ENCODE data around the gene AOC3. TPM values are rescaled to one million over a fixed set of nuclear protein-coding genes. Genes with fewer than 3 reads are reported as not detected.
A peak's percentile ranks its signal among the peaks of the same experiment; 100 is the strongest.
"Not testable (repeated sequence)": the region's sequence is repeated elsewhere in the genome, so short reads cannot be mapped to it uniquely, and the experiment has no call there.

AOC3 gene
- polyA plus RNA-seq, 1 donor, result 14.8 TPM

GRCh38 chr17:42867694-42868261 is 16.8 kb downstream of the AOC3 start:
- H3K4me3 ChIP-seq (ENCODE audit: low read length); DNase-seq; H3K36me3 ChIP-seq (ENCODE audit: control insufficient read depth, insufficient read depth, low read length); H3K9me3 ChIP-seq (ENCODE audit: control insufficient read depth, low read depth, low read length); H3K27ac ChIP-seq (ENCODE audit: low read length); H3K27me3 ChIP-seq (ENCODE audit: control insufficient read depth, insufficient read depth, low read length): not testable (repeated sequence)
- peaks cover 24% of the 10 kb centered on the region for H3K4me1 ChIP-seq (ENCODE audit: control insufficient read depth, insufficient read depth, low read length)
- WGBS (ENCODE audit: insufficient coverage, low lambda C conversion rate), result no CpG with 5 or more reads among the region's 21 CpGs

GRCh38 chr17:42868338-42868737 is 17.3 kb downstream of the AOC3 start:
- Histone ChIP-seq H3K36me3 (ENCODE audit: control insufficient read depth, insufficient read depth, low read length) (no peaks in the 10 kb centered on the region), H3K4me3 (ENCODE audit: low read length) (no peak overlapping the region), H3K27me3 (ENCODE audit: control insufficient read depth, insufficient read depth, low read length) (no peaks in the 10 kb centered on the region), H3K9me3 (ENCODE audit: control insufficient read depth, low read depth, low read length) (peaks cover 8% of the 10 kb centered on the region), H3K27ac (ENCODE audit: low read length) (no peak overlapping the region), H3K4me1 (ENCODE audit: control insufficient read depth, insufficient read depth, low read length) (peaks cover 24% of the 10 kb centered on the region)
- no CpG with 5 or more reads among the region's 12 CpGs for WGBS (ENCODE audit: insufficient coverage, low lambda C conversion rate)
- no peak for DNase-seq

- Histone ChIP-seq H3K4me1 (ENCODE audit: control insufficient read depth, insufficient read depth, low read length) (peaks cover 19% of the 10 kb centered on the region), H3K4me3 (ENCODE audit: low read length) (no peak overlapping the region), H3K9me3 (ENCODE audit: control insufficient read depth, low read depth, low read length) (peaks cover 8% of the 10 kb centered on the region), H3K27me3 (ENCODE audit: control insufficient read depth, insufficient read depth, low read length) (no peaks in the 10 kb centered on the region), H3K27ac (ENCODE audit: low read length) (peak overlapping the region; percentile 52), H3K36me3 (ENCODE audit: control insufficient read depth, insufficient read depth, low read length) (no peaks in the 10 kb centered on the region)
- no peak for DNase-seq
- WGBS (ENCODE audit: insufficient coverage, low lambda C conversion rate), result no CpG with 5 or more reads among the region's 4 CpGs
Measured at GRCh38 chr17:42871647-42872046, 20.6 kb downstream of the AOC3 start.

GRCh38 chr17:42872251-42872965 is 21.4 kb downstream of the AOC3 start:
- Histone ChIP-seq H3K27me3 (ENCODE audit: control insufficient read depth, insufficient read depth, low read length) (no peaks in the 10 kb centered on the region), H3K9me3 (ENCODE audit: control insufficient read depth, low read depth, low read length) (peaks cover 8% of the 10 kb centered on the region), H3K4me3 (ENCODE audit: low read length) (no peak overlapping the region), H3K27ac (ENCODE audit: low read length) (peak overlapping the region; percentile 52), H3K36me3 (ENCODE audit: control insufficient read depth, insufficient read depth, low read length) (no peaks in the 10 kb centered on the region), H3K4me1 (ENCODE audit: control insufficient read depth, insufficient read depth, low read length) (peaks cover 16% of the 10 kb centered on the region)
- WGBS (ENCODE audit: insufficient coverage, low lambda C conversion rate), result no CpG with 5 or more reads among the region's 13 CpGs
- peak; percentile 59 to 71 for DNase-seq

- Histone ChIP-seq H3K4me3 (ENCODE audit: low read length) (no peak overlapping the region), H3K27ac (ENCODE audit: low read length) (no peak overlapping the region), H3K27me3 (ENCODE audit: control insufficient read depth, insufficient read depth, low read length) (no peaks in the 10 kb centered on the region), H3K36me3 (ENCODE audit: control insufficient read depth, insufficient read depth, low read length) (no peaks in the 10 kb centered on the region), H3K4me1 (ENCODE audit: control insufficient read depth, insufficient read depth, low read length) (peaks cover 24% of the 10 kb centered on the region), H3K9me3 (ENCODE audit: control insufficient read depth, low read depth, low read length) (peaks cover 8% of the 10 kb centered on the region)
- no CpG with 5 or more reads among the region's 6 CpGs for WGBS (ENCODE audit: insufficient coverage, low lambda C conversion rate)
- DNase-seq, result no peak
Measured at GRCh38 chr17:42873315-42873714, 22.3 kb downstream of the AOC3 start.

- not testable (repeated sequence) for DNase-seq
- no CpG with 5 or more reads among the region's 12 CpGs for WGBS (ENCODE audit: insufficient coverage, low lambda C conversion rate)
Measured at GRCh38 chr17:42873932-42874695, 23.1 kb downstream of the AOC3 start.

GRCh38 chr17:42877037-42877436 is 26.0 kb downstream of the AOC3 start:
- Histone ChIP-seq H3K4me3 (ENCODE audit: low read length) (no peak overlapping the region), H3K27me3 (ENCODE audit: control insufficient read depth, insufficient read depth, low read length) (no peaks in the 10 kb centered on the region), H3K27ac (ENCODE audit: low read length) (no peak overlapping the region), H3K36me3 (ENCODE audit: control insufficient read depth, insufficient read depth, low read length) (no peaks in the 10 kb centered on the region), H3K9me3 (ENCODE audit: control insufficient read depth, low read depth, low read length) (no peaks in the 10 kb centered on the region), H3K4me1 (ENCODE audit: control insufficient read depth, insufficient read depth, low read length) (peaks cover 25% of the 10 kb centered on the region)
- DNase-seq, result no peak
- no CpG with 5 or more reads among the region's 10 CpGs for WGBS (ENCODE audit: insufficient coverage, low lambda C conversion rate)

More at GRCh38 chr17:42873932-42874695, 23.1 kb downstream of the AOC3 start:
- peaks cover 30% of the 10 kb centered on the region for H3K4me1 ChIP-seq (ENCODE audit: control insufficient read depth, insufficient read depth, low read length)
- not testable (repeated sequence) for H3K36me3 ChIP-seq (ENCODE audit: control insufficient read depth, insufficient read depth, low read length); H3K4me3 ChIP-seq (ENCODE audit: low read length); H3K27ac ChIP-seq (ENCODE audit: low read length); H3K27me3 ChIP-seq (ENCODE audit: control insufficient read depth, insufficient read depth, low read length); H3K9me3 ChIP-seq (ENCODE audit: control insufficient read depth, low read depth, low read length)

DNA sequence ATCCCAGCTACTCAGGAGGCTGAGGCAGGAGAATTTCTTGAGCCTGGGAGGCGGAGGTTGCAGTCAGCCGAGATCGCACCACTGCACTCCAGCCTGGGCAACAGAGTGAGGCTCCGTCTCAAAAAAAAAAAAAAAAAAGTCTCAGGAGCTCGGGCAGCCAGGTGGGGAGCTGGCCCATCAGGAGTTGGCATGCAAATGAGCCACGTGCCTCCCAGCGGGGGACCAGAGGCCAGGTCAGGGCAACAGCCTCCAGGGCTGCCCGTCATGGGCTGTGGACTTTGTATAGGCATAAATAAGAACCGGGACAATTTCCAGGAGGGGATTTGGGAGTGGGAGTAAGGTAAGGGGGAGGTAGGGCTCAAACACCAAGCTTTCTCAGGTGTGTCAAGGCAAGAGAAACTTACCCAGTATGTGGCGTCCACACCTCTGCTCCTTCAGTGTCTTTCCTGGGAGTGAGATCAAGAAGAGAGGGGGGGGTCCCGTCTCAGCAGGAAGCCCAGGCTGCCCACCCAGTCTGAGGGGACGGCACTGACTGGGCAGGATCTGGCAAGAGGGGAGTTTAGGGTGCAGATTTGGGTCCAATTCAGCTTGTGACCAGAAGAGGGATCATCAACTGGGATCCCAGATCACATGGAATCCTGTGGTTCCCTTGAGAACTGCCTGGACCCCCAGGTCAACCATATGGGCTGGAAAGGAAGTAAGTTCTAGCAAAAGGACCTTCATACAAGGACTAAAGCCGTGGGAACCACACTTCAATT is 27.3 kb downstream of the AOC3 start:
- no peak overlapping the region for H3K4me3 ChIP-seq (ENCODE audit: low read length)

DNA sequence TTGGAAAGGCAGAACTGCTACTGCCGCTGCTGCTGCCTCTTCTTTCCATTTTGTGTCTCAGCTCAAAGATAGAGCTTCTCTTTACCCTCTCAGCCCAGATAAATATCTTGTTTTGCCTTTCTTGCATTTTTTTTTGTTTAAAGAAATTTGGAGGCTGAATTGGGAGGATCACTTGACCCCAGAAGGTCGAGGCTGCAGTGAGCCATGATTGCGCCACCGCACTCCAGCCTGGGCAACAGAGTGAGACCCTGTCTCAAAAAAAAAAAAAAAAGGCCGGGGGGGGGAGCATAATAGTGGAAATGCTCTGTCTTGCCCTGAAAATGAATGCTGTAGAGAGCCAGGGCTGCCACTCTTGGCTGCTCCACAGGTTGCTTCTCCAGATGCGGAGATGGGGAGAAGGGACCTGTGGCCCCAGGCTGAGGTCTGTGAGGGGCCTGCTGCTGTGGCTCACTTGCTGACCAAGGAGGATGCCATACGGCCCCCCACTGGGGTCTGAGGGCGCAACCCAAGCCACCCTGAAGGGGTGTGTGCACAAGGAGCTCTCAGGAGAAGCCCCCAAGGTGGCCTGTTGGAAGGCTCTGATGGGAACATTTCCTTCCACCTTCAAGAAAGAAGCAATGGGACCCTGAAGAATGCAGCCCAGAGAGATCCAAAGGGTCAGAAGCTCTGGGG is 28.1 kb downstream of the AOC3 start:
- Histone ChIP-seq H3K27me3 (ENCODE audit: control insufficient read depth, insufficient read depth, low read length) (no peaks in the 10 kb centered on the region), H3K4me3 (ENCODE audit: low read length) (no peak overlapping the region), H3K27ac (ENCODE audit: low read length) (no peak overlapping the region), H3K36me3 (ENCODE audit: control insufficient read depth, insufficient read depth, low read length) (no peaks in the 10 kb centered on the region), H3K9me3 (ENCODE audit: control insufficient read depth, low read depth, low read length) (no peaks in the 10 kb centered on the region), H3K4me1 (ENCODE audit: control insufficient read depth, insufficient read depth, low read length) (peaks cover 19% of the 10 kb centered on the region)
- DNase-seq, result no peak
- no CpG with 5 or more reads among the region's 8 CpGs for WGBS (ENCODE audit: insufficient coverage, low lambda C conversion rate)

More for the DNA sequence above, 27.3 kb downstream of the AOC3 start:
- no CpG with 5 or more reads among the region's 13 CpGs for WGBS (ENCODE audit: insufficient coverage, low lambda C conversion rate)
- DNase-seq, result peak; percentile 74 to 85
- Histone ChIP-seq H3K36me3 (ENCODE audit: control insufficient read depth, insufficient read depth, low read length) (no peaks in the 10 kb centered on the region), H3K9me3 (ENCODE audit: control insufficient read depth, low read depth, low read length) (no peaks in the 10 kb centered on the region), H3K27me3 (ENCODE audit: control insufficient read depth, insufficient read depth, low read length) (no peaks in the 10 kb centered on the region), H3K4me1 (ENCODE audit: control insufficient read depth, insufficient read depth, low read length) (peaks cover 19% of the 10 kb centered on the region), H3K27ac (ENCODE audit: low read length) (peak overlapping the region; percentile 50)

DNA sequence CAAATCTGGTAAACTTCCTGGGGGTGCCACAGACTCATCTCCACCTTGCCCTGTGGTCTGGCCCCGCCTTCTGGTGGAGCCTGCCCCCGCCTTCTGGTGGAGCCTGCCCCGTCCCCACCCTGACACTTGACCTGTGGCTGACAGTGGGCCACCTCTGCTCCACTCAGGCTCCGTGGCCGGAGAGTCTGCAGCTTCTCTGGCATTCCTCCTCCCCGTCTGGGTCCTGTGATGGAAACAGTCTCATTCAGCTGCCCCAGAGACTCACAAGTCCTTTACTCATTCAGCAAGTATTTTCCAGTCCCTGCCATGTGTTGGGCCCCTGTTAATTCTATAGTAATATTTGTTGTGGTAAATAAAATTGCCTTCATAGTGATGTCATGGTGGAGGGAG is 28.6 kb downstream of the AOC3 start:
- no peak overlapping the region for H3K27ac ChIP-seq (ENCODE audit: low read length)
- DNase-seq, result no peak
- H3K9me3 ChIP-seq (ENCODE audit: control insufficient read depth, low read depth, low read length), result no peaks in the 10 kb centered on the region
- H3K36me3 ChIP-seq (ENCODE audit: control insufficient read depth, insufficient read depth, low read length), result no peaks in the 10 kb centered on the region
- H3K4me3 ChIP-seq (ENCODE audit: low read length), result no peak overlapping the region
- H3K27me3 ChIP-seq (ENCODE audit: control insufficient read depth, insufficient read depth, low read length), result no peaks in the 10 kb centered on the region
- WGBS (ENCODE audit: insufficient coverage, low lambda C conversion rate), result no CpG with 5 or more reads among the region's 6 CpGs
- peaks cover 19% of the 10 kb centered on the region for H3K4me1 ChIP-seq (ENCODE audit: control insufficient read depth, insufficient read depth, low read length)

Data from large intestine (tissue), 3 donors.